GM15510 (cell line): ENCODE measurements around the gene NEK4.

Experiments used
- POLR2A ChIP-seq: IDR thresholded peaks from 3 replicates; pipeline ENCODE4 v1.6.1; 2011; ENCODE audit warnings: borderline replicate concordance; ENCODE audit not compliant: insufficient read length; ENCODE audit errors: extremely low read depth

The NEK4 gene

GRCh38 chr3:52685709-52686691 lies 84.7 kb downstream of the NEK4 start, which contains the start of the genes GNL3 and PBRM1:
GNL3 (plus strand) TSS chr3:52686032; CDS start chr3:52686093, 61 bp downstream.
PBRM1 (minus strand) TSS chr3:52685913.
- peak; percentile 92 for TF ChIP-seq POLR2A

GRCh38 chr3:52685285-52685708 lies 85.4 kb downstream of the NEK4 start:
- no peak for TF ChIP-seq POLR2A

- no peak for TF ChIP-seq POLR2A
Measured at GRCh38 chr3:52684184-52684583, 86.6 kb downstream of the NEK4 start.

- no peak for TF ChIP-seq POLR2A
Measured at GRCh38 chr3:52683611-52684010, 87.1 kb downstream of the NEK4 start.

GRCh38 chr3:52682016-52682415 lies 88.7 kb downstream of the NEK4 start:
- TF ChIP-seq POLR2A: no peak

- TF ChIP-seq POLR2A: no peak
Measured at GRCh38 chr3:52681596-52681995, 89.1 kb downstream of the NEK4 start.

- TF ChIP-seq POLR2A: no peak
Measured at GRCh38 chr3:52679811-52680210, 90.9 kb downstream of the NEK4 start.

GRCh38 chr3:52679199-52679538 lies 91.6 kb downstream of the NEK4 start:
- no peak for TF ChIP-seq POLR2A

GRCh38 chr3:52678265-52679198 lies 92.2 kb downstream of the NEK4 start:
- TF ChIP-seq POLR2A: no peak

- no peak for TF ChIP-seq POLR2A
Measured at GRCh38 chr3:52671676-52672075, 99.1 kb downstream of the NEK4 start.

- no peak for TF ChIP-seq POLR2A
Measured at GRCh38 chr3:52670621-52671521, 99.9 kb downstream of the NEK4 start.

- TF ChIP-seq POLR2A: no peak
Measured at GRCh38 chr3:52663098-52663497, 107.6 kb downstream of the NEK4 start.

GRCh38 chr3:52660046-52660445 lies 110.7 kb downstream of the NEK4 start:
- no peak for TF ChIP-seq POLR2A
